Ishikawa (cell line): ENCODE measurements around the gene RIOX2.

Source experiments
- CEBPB ChIP-seq: IDR thresholded peaks from 2 replicates; pipeline ENCODE4 v1.6.1; 2012
- TAF1 ChIP-seq: IDR thresholded peaks from 2 replicates; pipeline ENCODE4 v1.6.1; 2012; ENCODE audit warnings: low read depth, mild to moderate bottlenecking

DNA sequence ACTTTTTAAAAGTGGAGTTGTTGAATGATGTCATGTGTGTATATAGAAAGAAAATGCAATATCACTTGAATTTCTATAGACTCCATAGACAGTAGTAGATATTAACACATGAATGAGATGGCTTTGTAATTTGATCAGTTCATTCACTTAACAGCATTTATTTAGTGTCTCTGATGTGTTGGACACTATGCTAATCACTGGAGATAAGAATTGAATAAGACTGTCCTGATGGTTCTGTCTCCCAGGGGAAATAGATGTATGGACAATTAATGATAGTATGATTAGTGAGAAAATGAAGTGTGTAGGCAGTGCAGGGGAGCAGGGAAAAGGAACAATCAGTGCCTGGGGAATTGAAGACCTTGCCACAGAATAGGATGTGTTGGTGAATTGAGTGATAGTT lies 72.9 kb downstream of the RIOX2 start:
- TF ChIP-seq CEBPB (no peak), TAF1 (no peak)
